HEK293 (cell line): ENCODE data around the gene XKR7.

Source experiments
- HOXD13 ChIP-seq: sonication (generic); formaldehyde crosslinking; IDR thresholded peaks from 2 replicates; pipeline ENCODE4 v1.8.0; 2022; ENCODE audit warnings: missing genetic modification reagents, borderline replicate concordance
- SETDB1 ChIP-seq: IDR thresholded peaks from one replicate; pipeline ENCODE4 v1.6.1; 2017; ENCODE audit warnings: mild to moderate bottlenecking, low read length, moderate library complexity, mixed read lengths; ENCODE audit not compliant: insufficient read length
- YY1 ChIP-seq: fragments of 450-650 bp; formaldehyde crosslinking; IDR thresholded peaks from 2 replicates; pipeline ENCODE4 v1.5.1; 2018; ENCODE audit warnings: missing biosample characterization, missing genetic modification characterization
- ZBTB17 ChIP-seq: fragments of 450-650 bp; formaldehyde crosslinking; IDR thresholded peaks from 2 replicates; pipeline ENCODE4 v1.5.1; 2016; ENCODE audit warnings: missing biosample characterization, missing genetic modification characterization
- ZBTB21 ChIP-seq: fragments of 450-650 bp; formaldehyde crosslinking; IDR thresholded peaks from 2 replicates; pipeline ENCODE4 v1.5.1; 2017; ENCODE audit warnings: missing biosample characterization, missing genetic modification characterization
- ZNF114 ChIP-seq: fragments of 450-650 bp; formaldehyde crosslinking; IDR thresholded peaks from 2 replicates; pipeline ENCODE4 v1.5.0; 2017; ENCODE audit warnings: missing biosample characterization, missing genetic modification characterization
- ZNF175 ChIP-seq: fragments of 450-650 bp; formaldehyde crosslinking; IDR thresholded peaks from 2 replicates; pipeline ENCODE4 v1.5.1; 2016; ENCODE audit warnings: missing biosample characterization, missing genetic modification characterization
- ZNF529 ChIP-seq: fragments of 450-650 bp; formaldehyde crosslinking; IDR thresholded peaks from 2 replicates; pipeline ENCODE4 v1.5.1; 2017; ENCODE audit warnings: missing genetic modification characterization, missing biosample characterization; ENCODE audit not compliant: insufficient replicate concordance
- TF ChIP-seq, protein P1 (sequence below): fragments of 450-650 bp; formaldehyde crosslinking; IDR thresholded peaks from 2 replicates; pipeline ENCODE4 v1.5.1; 2016; ENCODE audit warnings: missing biosample characterization, missing genetic modification characterization
- TF ChIP-seq, protein P2 (sequence below): fragments of 450-650 bp; formaldehyde crosslinking; IDR thresholded peaks from 2 replicates; pipeline ENCODE4 v1.5.1; 2017; ENCODE audit warnings: missing biosample characterization, missing genetic modification characterization
- TF ChIP-seq, protein P3 (sequence below): fragments of 450-650 bp; formaldehyde crosslinking; IDR thresholded peaks from 2 replicates; pipeline ENCODE4 v1.5.1; 2016; ENCODE audit warnings: missing biosample characterization, missing genetic modification characterization
- TF ChIP-seq, protein P4 (sequence below): fragments of 450-650 bp; formaldehyde crosslinking; optimal IDR thresholded peaks from 2 replicates; pipeline ENCODE3; 2016; ENCODE audit warnings: missing biosample characterization, mild to moderate bottlenecking, missing genetic modification characterization
- TF ChIP-seq, protein P5 (sequence below): fragments of 450-650 bp; formaldehyde crosslinking; IDR thresholded peaks from 2 replicates; pipeline ENCODE4 v1.5.1; 2016; ENCODE audit warnings: missing biosample characterization, missing genetic modification characterization

DNA sequence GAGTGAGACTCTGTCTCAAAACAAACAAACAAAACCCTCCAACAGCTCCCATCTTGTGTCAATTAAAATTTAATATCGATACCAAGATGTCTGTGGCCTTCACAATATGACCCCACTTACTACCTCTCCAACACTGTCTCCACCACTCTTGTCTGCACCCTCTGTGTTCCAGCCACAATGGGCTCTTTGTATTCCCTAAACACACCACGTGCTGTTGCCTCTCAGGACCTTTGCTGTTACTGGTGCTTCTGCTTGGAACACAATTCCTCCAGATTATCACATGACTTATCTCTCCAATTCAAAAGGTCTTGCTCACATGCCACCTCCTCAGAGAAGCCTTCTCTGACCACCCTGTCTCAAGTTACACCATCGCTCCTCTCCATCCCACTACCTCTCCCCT lies 78.0 kb downstream of the XKR7 start:
- TF ChIP-seq, protein P1, sequence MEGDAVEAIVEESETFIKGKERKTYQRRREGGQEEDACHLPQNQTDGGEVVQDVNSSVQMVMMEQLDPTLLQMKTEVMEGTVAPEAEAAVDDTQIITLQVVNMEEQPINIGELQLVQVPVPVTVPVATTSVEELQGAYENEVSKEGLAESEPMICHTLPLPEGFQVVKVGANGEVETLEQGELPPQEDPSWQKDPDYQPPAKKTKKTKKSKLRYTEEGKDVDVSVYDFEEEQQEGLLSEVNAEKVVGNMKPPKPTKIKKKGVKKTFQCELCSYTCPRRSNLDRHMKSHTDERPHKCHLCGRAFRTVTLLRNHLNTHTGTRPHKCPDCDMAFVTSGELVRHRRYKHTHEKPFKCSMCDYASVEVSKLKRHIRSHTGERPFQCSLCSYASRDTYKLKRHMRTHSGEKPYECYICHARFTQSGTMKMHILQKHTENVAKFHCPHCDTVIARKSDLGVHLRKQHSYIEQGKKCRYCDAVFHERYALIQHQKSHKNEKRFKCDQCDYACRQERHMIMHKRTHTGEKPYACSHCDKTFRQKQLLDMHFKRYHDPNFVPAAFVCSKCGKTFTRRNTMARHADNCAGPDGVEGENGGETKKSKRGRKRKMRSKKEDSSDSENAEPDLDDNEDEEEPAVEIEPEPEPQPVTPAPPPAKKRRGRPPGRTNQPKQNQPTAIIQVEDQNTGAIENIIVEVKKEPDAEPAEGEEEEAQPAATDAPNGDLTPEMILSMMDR: no peak
- TF ChIP-seq, protein P2, sequence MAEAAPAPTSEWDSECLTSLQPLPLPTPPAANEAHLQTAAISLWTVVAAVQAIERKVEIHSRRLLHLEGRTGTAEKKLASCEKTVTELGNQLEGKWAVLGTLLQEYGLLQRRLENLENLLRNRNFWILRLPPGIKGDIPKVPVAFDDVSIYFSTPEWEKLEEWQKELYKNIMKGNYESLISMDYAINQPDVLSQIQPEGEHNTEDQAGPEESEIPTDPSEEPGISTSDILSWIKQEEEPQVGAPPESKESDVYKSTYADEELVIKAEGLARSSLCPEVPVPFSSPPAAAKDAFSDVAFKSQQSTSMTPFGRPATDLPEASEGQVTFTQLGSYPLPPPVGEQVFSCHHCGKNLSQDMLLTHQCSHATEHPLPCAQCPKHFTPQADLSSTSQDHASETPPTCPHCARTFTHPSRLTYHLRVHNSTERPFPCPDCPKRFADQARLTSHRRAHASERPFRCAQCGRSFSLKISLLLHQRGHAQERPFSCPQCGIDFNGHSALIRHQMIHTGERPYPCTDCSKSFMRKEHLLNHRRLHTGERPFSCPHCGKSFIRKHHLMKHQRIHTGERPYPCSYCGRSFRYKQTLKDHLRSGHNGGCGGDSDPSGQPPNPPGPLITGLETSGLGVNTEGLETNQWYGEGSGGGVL: no peak
- TF ChIP-seq, protein P3, sequence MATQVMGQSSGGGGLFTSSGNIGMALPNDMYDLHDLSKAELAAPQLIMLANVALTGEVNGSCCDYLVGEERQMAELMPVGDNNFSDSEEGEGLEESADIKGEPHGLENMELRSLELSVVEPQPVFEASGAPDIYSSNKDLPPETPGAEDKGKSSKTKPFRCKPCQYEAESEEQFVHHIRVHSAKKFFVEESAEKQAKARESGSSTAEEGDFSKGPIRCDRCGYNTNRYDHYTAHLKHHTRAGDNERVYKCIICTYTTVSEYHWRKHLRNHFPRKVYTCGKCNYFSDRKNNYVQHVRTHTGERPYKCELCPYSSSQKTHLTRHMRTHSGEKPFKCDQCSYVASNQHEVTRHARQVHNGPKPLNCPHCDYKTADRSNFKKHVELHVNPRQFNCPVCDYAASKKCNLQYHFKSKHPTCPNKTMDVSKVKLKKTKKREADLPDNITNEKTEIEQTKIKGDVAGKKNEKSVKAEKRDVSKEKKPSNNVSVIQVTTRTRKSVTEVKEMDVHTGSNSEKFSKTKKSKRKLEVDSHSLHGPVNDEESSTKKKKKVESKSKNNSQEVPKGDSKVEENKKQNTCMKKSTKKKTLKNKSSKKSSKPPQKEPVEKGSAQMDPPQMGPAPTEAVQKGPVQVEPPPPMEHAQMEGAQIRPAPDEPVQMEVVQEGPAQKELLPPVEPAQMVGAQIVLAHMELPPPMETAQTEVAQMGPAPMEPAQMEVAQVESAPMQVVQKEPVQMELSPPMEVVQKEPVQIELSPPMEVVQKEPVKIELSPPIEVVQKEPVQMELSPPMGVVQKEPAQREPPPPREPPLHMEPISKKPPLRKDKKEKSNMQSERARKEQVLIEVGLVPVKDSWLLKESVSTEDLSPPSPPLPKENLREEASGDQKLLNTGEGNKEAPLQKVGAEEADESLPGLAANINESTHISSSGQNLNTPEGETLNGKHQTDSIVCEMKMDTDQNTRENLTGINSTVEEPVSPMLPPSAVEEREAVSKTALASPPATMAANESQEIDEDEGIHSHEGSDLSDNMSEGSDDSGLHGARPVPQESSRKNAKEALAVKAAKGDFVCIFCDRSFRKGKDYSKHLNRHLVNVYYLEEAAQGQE: no peak
- TF ChIP-seq ZNF175 (tag by site-specific recombination) (no peak), YY1 (tag by site-specific recombination) (no peak), HOXD13 (CRISPR knock-in tag) (no peak), ZBTB21 (tag by site-specific recombination) (no peak), SETDB1 (no peak), ZBTB17 (tag by site-specific recombination) (no peak), ZNF114 (tag by site-specific recombination) (no peak), ZNF529 (tag by site-specific recombination) (no peak)
- TF ChIP-seq, protein P4, sequence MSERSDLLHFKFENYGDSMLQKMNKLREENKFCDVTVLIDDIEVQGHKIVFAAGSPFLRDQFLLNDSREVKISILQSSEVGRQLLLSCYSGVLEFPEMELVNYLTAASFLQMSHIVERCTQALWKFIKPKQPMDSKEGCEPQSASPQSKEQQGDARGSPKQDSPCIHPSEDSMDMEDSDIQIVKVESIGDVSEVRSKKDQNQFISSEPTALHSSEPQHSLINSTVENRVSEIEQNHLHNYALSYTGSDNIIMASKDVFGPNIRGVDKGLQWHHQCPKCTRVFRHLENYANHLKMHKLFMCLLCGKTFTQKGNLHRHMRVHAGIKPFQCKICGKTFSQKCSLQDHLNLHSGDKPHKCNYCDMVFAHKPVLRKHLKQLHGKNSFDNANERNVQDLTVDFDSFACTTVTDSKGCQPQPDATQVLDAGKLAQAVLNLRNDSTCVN (tag by site-specific recombination): no peak
- TF ChIP-seq, protein P5, sequence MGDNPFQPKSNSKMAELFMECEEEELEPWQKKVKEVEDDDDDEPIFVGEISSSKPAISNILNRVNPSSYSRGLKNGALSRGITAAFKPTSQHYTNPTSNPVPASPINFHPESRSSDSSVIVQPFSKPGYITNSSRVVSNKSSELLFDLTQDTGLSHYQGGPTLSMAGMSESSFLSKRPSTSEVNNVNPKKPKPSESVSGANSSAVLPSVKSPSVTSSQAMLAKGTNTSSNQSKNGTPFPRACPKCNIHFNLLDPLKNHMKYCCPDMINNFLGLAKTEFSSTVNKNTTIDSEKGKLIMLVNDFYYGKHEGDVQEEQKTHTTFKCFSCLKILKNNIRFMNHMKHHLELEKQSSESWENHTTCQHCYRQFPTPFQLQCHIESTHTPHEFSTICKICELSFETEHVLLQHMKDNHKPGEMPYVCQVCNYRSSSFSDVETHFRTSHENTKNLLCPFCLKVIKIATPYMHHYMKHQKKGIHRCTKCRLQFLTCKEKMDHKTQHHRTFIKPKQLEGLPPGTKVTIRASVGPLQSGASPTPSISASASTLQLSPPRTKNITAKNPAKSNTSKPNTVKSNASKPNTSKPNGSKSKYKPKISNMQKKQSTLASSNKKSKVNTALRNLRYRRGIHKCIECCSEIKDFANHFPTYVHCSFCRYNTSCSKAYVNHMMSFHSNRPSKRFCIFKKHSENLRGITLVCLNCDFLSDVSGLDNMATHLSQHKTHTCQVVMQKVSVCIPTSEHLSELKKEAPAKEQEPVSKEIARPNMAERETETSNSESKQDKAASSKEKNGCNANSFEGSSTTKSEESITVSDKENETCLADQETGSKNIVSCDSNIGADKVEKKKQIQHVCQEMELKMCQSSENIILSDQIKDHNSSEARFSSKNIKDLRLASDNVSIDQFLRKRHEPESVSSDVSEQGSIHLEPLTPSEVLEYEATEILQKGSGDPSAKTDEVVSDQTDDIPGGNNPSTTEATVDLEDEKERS (tag by site-specific recombination): no peak
